Measurements from ENCODE around the gene ARL8B. TPM values are rescaled to one million over a fixed set of nuclear protein-coding genes. Genes with fewer than 3 reads are reported as not detected.

Gene ARL8B
- total and polyA plus RNA-seq, 2 of the 8 experiments (the other 6 are each of a cell fraction or from before 2014, with no cell fraction given) = 14.5 to 27.8 TPM

- TF ChIP-seq, protein P1, sequence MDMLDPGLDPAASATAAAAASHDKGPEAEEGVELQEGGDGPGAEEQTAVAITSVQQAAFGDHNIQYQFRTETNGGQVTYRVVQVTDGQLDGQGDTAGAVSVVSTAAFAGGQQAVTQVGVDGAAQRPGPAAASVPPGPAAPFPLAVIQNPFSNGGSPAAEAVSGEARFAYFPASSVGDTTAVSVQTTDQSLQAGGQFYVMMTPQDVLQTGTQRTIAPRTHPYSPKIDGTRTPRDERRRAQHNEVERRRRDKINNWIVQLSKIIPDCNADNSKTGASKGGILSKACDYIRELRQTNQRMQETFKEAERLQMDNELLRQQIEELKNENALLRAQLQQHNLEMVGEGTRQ (IDR thresholded peaks at IDR 0.05; ENCODE audit: low read length) = no peak
- TF ChIP-seq TAF1 (IDR thresholded peaks at IDR 0.05; ENCODE audit: low read depth, low read length) = no peak
- TF ChIP-seq SRF (IDR thresholded peaks at IDR 0.05; ENCODE audit: low read depth, low read length) = no peak
These were observed 25.6 kb upstream of the ARL8B start (continued) for GRCh38 chr3:5096336-5097008.

All from H1 (cell line).